HTR-8/SVneo (cell line): ENCODE measurements around the gene SYTL3.
A peak's percentile ranks its signal among the peaks of the same experiment; 100 is the strongest.

ENCODE experiments used
- DNase-seq: peaks from one replicate; pipeline ENCODE4 v3.0.0; 2011; ENCODE audit warnings: low spot score, mixed read lengths; ENCODE audit not compliant: insufficient read length
- FAIRE-seq: peaks from 2 replicates; lab custom pipeline; 2011; peaks lifted over from hg19 to GRCh38; lab: Jason Lieb, UNC

Gene SYTL3

DNA sequence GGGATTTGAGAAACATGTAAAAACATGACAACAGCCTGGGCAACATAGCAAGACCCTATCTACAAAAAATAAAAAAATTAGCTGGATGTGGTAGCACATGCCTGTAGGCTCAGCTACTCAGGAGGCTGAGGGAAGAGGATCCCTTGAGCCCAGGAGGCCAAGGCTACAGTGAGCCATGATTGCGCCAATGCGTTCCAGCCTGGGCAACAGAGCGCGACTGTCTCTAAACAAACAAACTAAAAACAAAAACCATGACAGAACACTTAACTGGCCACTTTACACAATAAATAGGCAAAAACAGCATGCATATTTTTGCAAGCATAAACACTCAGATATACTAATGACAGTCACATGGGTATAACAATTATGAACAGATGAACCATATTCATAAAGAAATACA is 60.0 kb downstream of the SYTL3 start:
- no peak for FAIRE-seq
- no peak for DNase-seq

DNA sequence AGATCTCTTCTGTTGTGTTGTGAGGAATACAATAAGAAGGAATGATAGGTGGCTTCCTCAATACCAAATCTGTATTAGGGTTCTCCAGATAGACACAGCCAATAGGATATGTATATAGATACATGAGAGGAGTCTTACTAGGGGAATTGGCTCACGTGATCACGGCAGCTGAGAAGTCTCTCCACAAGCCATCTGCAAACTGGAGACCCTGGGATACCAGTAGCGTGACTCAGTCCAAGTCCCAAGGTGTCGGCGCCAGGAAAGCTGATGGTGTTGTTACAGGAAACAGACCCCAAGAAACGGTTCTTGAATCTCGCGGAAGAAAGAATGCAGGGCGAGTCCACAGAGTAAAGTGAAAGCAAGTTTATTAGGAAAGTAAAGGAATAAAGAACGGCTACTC is 61.4 kb downstream of the SYTL3 start:
- FAIRE-seq, result no peak
- DNase-seq, result no peak

DNA sequence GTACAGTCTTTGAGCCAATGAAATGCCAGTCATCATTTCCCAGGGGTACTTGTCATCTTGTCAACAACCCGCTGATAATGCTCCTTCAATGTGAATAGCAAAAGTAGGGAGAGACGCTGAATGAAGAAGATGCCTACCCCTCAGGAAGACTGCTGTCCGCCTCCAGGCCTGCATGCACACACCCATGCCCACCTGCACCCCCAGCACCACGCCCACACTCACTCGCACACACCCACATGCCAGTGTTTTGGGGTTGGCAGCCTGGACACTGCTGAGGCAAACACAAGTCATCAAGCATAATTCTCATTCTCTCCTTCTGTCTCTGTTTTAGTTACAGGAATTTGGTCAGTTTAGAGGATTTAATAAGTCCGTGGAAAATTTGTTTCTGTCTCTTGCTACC is 63.6 kb downstream of the SYTL3 start:
- no peak for DNase-seq
- FAIRE-seq, result no peak

DNA sequence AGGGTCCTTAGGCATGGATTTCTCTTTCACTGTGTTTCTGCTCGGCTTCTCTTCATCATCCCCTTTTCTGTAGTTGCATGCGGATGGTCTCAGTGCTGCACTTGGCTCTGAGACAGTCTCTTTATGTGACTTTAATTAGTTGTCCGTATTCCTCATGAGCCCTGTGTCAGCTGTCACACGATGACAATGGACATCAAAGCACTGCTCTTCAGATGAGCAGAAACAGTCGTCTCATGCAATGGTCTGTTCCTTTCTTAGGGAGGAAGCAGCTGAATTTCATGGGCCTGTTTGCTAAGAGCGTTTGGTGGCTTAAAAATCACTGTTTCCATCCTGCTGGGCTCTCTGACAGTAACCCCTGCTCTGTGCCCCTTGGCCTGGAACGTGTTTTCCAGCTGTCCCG is 64.9 kb downstream of the SYTL3 start:
- FAIRE-seq (no peak), DNase-seq (no peak)

DNA sequence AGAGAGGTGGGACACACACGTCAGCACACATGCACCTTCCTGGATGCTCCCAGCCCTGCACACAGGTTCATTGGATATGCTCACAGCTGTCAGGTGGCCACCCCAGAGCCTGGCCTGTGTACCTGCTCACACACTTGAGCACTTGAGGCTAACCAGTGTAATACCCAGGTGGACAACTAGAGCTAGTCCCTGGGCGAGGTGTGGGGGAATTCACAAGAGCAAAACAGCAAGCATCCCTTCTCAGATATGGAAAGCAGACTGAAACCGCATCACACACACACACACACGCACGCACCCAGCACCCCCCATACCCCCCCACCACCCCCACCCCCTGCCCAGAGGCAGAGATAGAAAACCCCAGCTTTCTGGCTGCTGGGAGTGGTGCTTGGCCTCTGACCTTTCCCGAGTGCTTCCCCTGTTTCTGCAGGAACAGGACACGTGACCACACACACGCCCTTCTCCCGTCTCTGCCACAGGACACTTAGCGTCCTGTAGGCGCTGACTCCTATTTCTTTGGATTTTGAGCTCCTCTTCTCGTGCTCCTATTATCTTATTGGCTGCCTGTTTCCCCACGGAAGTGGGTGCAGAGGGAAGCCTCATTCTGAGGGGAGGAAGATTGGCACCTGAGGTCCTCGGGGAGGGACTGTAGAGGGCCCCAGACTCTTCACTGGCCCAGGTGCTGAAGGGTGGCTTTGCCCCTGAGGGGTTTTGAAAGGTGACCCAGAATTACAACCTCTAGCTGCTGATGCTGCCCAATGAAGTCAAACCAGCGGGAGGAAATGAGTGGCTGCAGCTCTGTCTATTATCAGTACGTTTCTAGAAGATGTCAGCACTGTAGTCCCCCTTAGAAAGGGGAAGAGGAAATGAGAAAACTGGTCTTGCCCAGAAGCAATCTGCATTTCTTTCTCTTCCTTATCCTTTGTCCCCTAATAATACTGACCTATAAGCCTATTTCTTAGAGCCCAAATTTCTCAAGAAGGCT is 65.8 kb downstream of the SYTL3 start:
- no peak for FAIRE-seq
- DNase-seq, result no peak

DNA sequence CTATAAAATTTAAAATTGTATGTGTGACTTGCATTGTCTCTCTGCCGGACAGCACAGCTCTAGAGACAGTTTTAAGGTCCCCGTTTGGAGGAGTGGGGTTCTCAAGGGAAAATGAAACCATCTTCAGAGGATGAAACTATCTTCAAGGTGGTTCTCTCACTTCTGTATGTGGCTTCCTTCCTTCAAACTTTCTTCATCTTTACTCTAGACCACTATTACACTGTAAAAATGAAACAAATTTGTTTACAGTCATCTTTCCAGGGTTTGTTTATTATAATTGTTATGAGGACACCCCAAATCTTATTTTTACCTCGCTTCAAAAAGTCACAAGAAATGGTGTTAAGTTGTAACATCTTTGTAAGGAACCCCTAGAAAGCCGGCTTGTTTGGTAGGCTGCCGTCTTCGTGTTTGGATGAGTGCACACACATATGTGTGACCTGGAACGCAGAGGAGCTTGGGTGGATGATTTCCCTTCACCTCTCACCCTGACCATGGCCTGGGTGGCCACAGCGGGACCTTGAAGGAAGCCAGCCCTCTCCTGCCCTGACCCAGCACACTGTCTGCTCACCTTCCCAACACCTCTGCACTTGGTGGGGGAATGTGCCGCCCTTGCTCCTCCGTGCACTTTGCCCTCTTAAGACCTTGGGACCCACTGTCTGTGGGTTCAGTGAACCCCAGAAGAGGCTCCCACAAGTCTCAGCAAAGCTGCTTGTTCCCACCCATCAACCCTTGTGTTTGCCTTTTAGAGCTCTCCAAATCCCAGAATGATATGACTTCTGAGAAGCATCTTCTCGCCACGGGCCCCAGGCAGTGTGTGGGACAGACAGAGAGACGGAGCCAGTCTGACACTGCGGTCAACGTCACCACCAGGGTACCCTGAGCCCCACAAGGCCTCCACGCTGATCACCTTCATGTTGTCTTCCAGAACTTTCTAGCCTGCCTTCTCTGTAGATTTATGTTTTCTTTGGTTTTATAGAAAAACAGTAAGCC is 67.8 kb downstream of the SYTL3 start:
- no peak for DNase-seq
- no peak for FAIRE-seq

DNA sequence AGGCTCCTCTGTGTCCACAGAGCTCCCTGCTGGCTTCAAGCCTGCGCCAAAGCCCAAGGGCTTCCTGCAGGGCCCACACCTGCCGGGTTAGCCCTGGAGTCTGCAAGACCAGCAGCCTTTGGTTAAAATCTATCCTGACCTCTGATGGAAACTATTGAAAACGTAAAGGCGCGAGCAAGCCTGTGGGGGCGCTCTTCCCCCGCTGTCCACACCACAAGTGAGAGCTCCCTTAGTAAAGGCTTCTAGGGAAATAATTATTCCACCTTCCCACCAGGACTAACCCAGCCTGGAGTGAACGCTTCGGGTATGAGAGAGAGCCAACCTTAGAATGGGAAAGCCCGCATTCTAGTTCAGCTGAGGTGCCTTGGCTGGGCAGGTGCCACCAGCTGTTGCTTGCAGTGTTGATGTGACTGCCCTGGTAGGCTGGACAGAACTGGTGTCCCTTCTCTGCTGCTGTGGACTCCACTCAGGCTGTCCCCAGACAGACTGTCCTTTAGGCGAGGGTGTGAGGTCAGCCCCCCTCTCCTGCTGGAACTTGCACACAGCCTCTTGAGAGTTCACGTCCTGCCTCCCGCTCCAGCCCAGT is 68.7 kb downstream of the SYTL3 start:
- FAIRE-seq, result no peak
- no peak for DNase-seq

DNA sequence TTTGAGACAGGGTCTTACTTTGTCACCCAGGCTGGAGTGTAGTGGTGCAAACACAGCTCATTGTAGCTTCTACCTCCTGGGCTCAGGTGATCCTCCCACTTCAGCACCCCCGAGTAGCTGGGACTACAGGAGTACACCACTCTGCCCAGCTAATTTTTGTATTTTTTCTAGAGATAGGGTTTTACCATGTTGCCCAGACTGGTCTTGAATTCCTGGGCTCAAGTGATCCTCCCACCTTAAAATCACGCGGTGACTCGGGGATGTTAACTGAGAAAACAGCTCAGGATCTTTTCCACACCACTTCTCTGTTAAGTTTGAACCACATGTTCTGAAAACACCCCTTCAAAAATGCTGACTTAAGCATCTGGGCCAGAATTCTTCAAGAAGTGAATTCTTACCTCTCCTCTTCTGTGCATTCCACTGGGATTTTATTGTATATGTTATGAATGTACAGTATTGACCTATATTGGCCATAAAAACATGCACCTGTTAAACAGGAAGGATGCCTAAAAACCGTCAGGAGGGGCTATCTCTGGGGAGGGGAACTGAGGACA is 72.4 kb downstream of the SYTL3 start:
- DNase-seq, result no peak
- FAIRE-seq, result no peak

DNA sequence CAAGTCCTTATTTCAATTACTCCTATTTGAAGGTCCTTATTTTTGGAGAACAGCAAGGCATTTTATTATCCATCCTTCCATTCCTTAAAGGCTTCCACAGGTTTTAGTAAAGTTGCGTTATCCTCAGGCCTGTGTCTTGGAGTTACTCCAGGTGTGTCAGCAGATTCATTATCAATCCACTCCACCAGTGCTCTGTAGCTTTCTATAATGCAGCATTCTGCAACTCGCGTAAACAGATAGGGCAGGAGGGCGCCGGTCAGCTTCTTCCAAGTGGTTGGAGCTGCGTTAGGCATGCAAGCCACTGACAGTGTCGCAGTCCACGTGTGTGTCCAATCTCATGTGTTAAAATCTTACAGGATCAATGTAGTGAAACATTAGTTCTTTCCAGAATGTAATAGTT is 75.8 kb downstream of the SYTL3 start:
- FAIRE-seq, result no peak
- no peak for DNase-seq

DNA sequence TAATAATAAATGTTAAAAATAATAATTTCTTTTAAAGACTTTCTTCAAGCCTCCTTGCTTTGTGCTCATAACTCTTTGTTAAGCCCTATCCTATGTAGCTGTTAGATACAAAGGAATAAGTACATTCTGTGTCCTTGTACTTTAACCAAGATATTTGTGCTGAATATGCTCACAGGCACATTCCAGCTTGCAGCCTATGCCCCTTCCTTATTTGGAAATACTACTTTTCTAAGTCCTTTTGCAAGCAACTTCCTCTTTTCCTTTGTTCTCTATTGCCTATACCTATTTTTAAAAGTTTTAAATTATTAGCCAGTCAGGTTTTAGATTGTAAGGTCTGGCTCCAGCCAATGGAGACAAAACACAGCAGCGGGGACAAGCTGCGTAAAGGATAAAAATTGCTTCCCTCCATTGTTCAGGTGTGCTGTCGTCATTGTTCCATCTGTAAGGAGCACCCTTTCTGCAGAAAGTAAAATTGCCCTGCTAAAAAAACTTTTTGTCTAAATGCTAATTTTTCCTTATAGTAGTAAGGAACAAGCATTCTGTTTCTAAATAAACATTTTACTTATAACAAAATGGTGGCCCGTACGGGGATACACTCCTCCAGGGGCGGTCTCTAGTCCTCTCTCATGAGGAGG is 80.2 kb downstream of the SYTL3 start:
- DNase-seq (no peak), FAIRE-seq (no peak)

DNA sequence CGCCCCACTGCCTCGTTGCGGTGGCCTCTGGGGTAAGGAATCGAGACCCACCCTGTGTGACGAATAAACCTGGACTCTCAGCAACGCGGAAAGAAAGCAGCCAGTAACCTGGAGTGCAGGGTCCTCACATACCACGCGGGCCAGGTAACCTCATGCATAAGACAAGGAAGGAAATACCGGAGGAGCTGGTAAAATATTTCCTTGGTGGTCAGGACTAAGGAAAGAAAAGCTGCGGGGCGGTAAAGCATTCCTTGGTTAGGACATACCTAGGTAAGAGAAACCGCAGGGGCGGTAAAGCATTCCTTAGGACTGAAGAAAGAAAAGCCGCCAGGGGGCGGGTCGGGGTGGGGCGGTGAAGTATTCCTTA is 80.7 kb downstream of the SYTL3 start:
- DNase-seq (no peak), FAIRE-seq (no peak)

DNA sequence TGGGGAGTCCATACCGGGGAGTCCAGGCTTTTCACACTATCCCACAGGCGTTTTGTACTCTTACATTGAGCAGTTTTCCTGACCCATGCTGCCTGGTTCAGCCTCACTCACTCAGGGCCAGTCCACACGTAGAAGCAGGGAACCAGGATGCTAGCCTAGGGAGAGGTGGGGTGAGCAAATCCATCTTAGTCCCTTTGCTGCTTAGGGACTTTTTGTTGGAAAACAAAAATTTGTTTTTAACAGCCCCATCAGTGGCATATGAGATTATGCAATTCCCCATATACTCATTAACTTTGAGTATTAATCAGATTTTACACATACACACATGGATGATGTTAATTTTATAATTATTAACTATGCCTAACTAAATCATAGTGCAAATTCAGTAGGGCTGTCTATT is 85.2 kb downstream of the SYTL3 start:
- DNase-seq (no peak), FAIRE-seq (no peak)

DNA sequence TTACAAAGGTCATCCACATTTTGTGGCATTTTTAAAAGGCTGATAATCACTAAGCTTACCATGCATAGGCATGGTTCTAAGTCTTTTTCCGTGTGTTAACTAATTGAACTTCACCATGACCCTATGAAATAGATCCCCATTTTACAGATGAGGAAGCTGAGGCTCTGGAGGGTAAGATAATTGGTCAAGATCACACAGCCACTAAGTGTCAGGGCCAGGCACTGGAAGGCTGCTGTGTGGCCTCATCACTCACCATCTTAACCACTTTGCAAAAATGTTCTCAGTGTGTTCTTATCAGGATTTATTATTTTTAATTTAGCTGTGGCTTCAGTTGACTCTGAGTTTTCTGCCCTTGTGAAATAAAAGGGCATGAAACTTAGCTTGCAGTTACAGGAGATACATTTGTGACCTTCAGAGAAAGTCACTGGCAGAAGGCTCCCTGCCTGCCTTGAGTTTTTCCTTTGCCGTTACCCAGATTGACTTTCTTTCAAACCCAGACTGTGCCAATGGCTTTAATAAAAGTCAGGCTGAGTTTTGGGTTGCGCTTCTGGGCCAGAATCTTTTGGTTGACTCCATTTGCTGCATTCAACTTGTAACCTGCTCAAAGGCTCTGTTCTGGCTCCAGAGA is 87.3 kb downstream of the SYTL3 start:
- DNase-seq, result no peak
- no peak for FAIRE-seq

DNA sequence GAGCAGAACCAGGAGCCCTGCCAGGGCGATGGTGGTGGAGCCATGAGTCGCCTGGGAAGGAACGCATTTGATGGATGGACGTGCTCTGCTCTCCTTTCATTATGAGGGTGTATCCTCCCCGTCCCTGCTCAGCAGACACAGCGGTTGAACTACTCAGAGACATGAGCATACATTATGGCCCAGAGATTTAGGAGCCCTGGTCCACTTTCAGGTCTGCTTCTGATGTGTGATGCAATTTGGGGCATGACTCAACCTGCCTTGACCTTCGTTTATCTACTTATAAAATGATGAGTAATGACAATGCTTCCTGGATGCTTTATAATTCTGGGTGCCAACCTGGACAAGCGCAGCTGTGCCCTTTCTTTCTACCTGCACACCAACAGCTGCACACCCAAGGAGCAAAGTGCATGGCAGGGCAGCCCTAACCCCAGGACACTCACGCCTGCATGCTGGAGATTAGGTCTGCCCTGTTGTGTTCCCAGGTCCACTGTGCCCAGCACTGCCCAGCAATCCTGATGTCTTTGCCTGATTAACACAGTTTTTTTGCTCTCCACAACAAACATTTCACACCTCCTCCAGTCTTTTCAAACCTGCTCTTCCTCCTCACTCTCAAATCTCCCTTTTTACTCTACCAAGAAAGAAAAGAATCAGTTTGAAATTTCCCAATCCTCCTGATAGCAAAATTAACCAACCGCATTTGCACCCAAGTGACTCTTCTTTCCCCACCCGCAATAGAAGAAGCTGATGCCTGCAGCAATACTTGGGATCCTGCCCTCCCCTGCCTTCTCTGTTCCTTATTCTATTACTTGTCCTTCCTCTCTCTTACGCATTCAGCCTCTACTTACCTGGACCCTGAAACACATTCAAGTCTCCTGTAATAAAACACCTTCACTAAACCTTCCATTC is 88.1 kb downstream of the SYTL3 start:
- DNase-seq (peak; percentile 54), FAIRE-seq (peak; percentile 4)

DNA sequence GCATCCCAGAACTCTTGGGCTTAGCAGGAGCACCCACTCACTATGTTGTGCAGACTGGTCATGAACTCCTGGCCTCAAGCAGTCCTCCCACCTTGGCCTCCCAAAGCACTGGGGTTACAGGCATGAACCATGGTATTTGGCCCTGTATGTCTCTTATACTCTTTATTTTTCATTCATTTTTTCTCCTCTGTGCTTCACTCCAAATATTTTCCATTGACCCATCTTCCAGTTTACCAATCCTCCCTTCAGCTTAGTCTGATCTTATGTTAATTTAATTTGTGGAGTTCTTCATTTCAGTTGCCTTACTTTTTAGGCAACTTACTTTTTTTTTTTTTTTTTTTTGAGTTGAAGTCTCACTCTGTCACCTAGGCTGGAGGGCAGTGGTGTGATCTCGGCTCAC is 89.8 kb downstream of the SYTL3 start:
- no peak for FAIRE-seq

DNA sequence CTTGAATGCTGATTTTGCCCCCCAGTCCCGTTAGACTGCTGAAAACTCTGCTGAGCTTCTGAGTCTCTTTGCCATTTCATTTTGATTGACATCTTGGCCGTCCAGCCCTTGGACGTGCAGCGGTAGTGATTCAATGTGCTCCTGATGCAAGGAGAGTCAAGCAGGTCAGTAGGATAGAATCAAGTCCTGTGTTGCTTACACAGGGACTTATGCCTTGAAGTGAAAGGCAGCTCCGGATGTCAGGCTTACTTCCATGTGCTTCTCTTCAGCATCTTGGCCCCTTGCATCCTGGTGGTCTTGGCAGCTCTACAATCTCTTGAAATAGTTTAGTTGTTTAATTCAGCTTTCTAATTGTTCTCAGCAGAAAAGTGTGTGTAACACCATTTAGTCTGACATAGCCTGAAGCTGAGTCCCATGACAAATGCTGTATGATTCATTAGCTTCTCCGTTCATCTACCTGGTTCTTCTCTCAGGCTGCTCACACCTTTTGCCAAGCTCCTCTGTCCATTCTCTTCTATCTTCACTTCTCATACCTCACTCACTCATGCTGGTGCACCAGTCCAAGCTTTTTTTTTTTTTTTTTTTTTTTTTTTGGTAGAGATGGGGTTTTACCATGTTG is 93.3 kb downstream of the SYTL3 start:
- no peak for FAIRE-seq
- no peak for DNase-seq

More for the DNA sequence above, 89.8 kb downstream of the SYTL3 start:
- DNase-seq, result no peak

DNA sequence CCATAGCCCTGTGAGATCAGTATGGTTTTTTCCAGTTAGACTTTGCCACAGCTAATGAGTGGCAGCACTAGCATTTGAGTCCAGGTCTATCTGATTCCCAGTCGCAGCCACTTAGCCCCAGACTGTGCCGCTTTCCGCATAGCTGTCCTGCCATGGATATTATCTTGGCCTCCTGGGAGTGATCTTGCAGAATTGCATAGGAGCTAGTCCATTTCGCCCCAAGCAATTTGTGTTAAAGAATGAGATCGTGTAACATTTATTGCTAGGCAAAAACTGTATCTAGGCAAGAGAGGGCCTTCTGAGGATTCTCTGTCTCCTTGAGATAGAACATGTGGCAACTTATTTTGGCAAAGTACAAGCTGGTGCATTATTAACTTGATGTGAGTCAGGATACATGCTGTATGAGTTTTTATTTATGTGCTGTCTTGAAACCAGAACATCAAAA is 95.2 kb downstream of the SYTL3 start:
- FAIRE-seq, result no peak
- no peak for DNase-seq

DNA sequence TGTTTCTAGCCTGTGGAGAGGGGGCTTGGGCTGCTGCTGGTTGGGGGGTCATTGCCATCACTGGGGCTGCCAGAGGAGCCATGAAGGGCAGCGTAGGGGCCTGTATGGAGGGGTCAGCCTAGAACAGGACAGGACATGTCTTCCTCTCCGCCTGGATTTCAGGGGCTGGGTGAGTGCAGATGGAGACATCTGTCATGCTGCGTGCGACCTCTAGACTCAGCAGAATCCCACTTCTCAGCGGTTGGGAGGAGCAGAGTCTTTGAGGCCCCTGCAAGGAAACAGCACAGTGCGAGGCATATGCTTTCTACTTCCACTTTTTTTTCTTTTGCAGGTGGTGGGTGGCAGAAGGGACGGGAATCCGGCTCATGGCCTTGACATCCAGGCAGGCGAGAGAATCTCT is 101.4 kb downstream of the SYTL3 start:
- DNase-seq (no peak), FAIRE-seq (no peak)
